HS-27A (cell line): ENCODE results near the gene SLCO3A1.

Experiments used
- DNase-seq: peaks from one replicate; pipeline ENCODE4 v3.0.0-alpha.2; 2012; ENCODE audit warnings: low read depth, missing footprints

Gene SLCO3A1

GRCh38 chr15:91911844-91912243 lies 58.3 kb downstream of the SLCO3A1 start:
- DNase-seq = no peak

GRCh38 chr15:91912336-91912735 lies 58.8 kb downstream of the SLCO3A1 start:
- no peak for DNase-seq

GRCh38 chr15:91913560-91913959 lies 60.1 kb downstream of the SLCO3A1 start:
- no peak for DNase-seq

GRCh38 chr15:91915576-91915975 lies 62.1 kb downstream of the SLCO3A1 start:
- DNase-seq = no peak

GRCh38 chr15:91916051-91916450 lies 62.5 kb downstream of the SLCO3A1 start:
- no peak for DNase-seq

GRCh38 chr15:91917686-91918360 lies 64.3 kb downstream of the SLCO3A1 start:
- no peak for DNase-seq

GRCh38 chr15:91919014-91919534 lies 65.6 kb downstream of the SLCO3A1 start:
- no peak for DNase-seq

GRCh38 chr15:91921188-91921842 lies 67.8 kb downstream of the SLCO3A1 start:
- DNase-seq = no peak

- DNase-seq = no peak
These were observed 68.3 kb downstream of the SLCO3A1 start for GRCh38 chr15:91921843-91922198.

- no peak for DNase-seq
These were observed 69.4 kb downstream of the SLCO3A1 start for GRCh38 chr15:91922646-91923547.

- DNase-seq = no peak
These were observed 70.7 kb downstream of the SLCO3A1 start for GRCh38 chr15:91924183-91924582.

- DNase-seq = no peak
These were observed 71.5 kb downstream of the SLCO3A1 start for GRCh38 chr15:91924837-91925495.

- DNase-seq = no peak
These were observed 72.3 kb downstream of the SLCO3A1 start for GRCh38 chr15:91925794-91926193.

- DNase-seq = no peak
These were observed 73.4 kb downstream of the SLCO3A1 start for GRCh38 chr15:91926908-91927270.

GRCh38 chr15:91927585-91927984 lies 74.1 kb downstream of the SLCO3A1 start:
- no peak for DNase-seq

GRCh38 chr15:91928675-91929074 lies 75.2 kb downstream of the SLCO3A1 start:
- DNase-seq = no peak

- no peak for DNase-seq
These were observed 76.0 kb downstream of the SLCO3A1 start for GRCh38 chr15:91929509-91929908.

GRCh38 chr15:91930092-91930491 lies 76.6 kb downstream of the SLCO3A1 start:
- DNase-seq = no peak

GRCh38 chr15:91936182-91936775 lies 82.8 kb downstream of the SLCO3A1 start:
- no peak for DNase-seq

- DNase-seq = no peak
These were observed 83.4 kb downstream of the SLCO3A1 start for GRCh38 chr15:91936927-91937326.

GRCh38 chr15:91938136-91938535 lies 84.6 kb downstream of the SLCO3A1 start:
- DNase-seq = no peak

GRCh38 chr15:91939403-91939831 lies 85.9 kb downstream of the SLCO3A1 start:
- no peak for DNase-seq
